Activated CD4-positive, alpha-beta T cell treated with anti-CD3 and anti-CD28 coated beads for 48 hours (primary cell): Measurements from ENCODE around the gene EPN2.

Experiments
- DNase-seq: peaks from one replicate; pipeline ENCODE4 v3.0.0-alpha.2; 2020

EPN2 gene

DNA sequence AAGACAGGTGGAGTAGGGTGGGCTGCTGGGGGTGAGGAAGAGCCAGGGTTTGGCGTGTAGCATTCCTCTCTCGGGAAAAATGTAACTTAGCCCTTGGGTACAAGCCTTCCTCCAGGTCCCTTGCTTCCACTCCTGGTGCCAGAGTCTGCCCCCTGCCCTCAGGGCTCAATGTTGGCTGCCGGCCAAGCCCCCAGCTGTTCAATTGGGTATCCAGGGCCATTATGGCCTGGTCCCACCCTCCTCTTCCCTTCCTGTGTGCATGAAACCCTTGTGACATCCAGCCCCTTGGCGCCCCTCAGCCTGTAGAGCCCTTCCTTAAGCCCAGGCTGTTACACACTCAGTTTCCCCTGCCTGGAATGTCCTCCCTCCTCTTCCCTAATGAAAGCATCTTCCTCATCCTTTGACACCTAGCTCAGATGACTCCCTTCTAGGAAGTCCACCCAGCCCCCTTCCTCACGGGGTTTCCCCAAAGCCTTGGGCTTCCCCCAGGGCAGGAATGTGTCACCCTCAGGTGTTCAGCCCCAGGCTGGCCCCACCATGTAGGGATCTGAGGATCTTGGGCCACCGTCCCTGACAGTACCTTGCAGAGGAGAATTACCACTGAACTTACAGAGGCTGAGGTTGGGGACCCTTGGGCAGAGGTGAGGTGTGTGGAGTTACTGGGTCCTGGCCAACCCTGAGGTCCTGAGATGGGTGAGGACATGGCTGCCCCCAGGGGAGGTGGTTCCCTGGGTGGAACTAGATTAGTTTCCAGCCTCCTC lies 95.4 kb downstream of the EPN2 start:
- peak; percentile 20 for DNase-seq

DNA sequence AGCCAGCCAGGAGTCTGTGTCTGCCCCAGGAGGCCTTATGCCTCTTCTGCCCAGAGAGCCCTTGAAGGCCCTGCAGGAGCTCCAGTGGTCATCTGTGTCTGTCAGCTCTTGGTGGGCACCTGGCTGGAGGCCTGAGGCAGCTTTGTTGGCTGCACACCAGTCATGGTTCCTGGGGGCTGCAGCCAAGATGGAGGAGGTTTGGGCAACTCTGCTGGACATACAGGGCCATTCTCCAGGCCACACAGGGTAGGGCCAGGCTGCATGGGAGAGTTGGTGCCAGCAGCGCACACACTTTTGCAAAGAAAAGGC lies 95.9 kb downstream of the EPN2 start:
- no peak for DNase-seq

DNA sequence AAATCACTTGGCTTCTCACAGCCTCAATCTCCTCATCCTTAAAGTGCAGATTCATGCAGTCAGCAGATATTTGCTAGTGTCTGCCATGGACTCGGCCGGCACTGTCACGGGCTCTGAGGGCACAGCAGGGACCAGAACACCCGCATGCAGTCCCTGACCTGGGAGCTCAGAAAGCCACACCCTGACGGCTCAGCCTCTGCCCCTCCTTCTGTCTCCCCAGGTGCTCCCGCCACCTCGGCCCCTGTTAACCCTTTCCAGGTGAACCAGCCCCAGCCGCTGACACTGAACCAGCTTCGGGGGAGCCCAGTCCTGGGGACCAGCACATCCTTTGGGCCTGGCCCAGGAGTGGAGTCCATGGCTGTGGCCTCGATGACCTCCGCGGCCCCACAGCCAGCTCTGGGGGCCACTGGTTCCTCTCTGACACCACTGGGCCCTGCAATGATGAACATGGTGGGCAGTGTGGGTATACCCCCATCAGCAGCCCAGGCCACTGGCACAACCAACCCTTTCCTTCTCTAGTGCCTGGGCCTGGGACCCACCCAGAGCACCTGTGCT lies 96.6 kb downstream of the EPN2 start:
- no peak for DNase-seq

DNA sequence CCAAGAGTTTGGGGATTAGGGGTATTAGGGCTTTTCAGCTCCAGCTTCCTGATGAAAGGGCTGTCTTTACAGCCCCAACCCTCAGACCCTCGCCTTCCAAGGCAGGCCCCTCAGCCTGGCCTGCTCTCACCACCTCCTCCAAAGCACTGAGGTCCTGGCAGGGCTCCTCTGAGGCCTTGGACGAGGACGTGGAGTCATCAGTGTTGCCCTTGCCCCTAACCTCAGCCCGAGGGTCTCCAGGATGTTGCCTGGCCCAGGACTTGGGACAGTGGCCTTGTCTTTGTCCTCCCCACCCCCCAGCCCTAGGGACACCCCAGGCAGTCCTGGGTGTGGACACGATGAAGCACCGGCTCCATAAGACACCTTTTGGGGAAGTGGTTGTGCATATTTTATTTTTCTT lies 97.2 kb downstream of the EPN2 start:
- no peak for DNase-seq

DNA sequence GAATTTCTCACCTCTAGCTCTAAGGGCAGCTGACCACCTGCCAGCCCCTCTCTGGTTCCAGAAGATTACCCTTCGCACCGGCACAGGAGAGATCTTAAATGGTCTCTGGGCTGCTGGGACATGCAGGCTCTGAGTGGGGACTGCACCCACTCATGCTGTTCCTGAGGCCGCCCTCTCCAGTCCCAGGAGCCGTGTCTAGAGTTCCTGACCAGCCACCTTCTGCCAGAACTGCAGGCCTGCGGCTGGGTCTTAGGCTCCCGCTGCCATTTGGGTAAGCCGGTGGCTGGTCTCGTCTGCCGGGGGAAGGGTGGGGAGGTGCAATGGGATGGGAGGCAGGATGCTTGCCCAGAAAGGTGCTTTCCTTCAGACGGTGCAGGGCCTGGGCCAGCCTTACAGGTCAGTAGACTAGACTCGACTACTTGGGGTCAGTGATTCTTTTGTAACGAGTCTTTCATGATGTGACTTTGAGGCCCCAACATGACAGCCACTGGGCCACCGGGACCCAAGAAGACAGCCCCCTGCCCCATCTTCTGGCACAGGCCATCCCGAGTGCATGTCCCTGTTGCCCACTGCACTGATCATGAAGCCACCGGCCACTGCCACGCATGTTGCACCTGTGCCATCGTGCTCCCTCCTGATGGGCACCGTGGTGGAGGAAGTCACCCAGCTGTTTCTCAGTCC lies 98.9 kb downstream of the EPN2 start:
- no peak for DNase-seq

DNA sequence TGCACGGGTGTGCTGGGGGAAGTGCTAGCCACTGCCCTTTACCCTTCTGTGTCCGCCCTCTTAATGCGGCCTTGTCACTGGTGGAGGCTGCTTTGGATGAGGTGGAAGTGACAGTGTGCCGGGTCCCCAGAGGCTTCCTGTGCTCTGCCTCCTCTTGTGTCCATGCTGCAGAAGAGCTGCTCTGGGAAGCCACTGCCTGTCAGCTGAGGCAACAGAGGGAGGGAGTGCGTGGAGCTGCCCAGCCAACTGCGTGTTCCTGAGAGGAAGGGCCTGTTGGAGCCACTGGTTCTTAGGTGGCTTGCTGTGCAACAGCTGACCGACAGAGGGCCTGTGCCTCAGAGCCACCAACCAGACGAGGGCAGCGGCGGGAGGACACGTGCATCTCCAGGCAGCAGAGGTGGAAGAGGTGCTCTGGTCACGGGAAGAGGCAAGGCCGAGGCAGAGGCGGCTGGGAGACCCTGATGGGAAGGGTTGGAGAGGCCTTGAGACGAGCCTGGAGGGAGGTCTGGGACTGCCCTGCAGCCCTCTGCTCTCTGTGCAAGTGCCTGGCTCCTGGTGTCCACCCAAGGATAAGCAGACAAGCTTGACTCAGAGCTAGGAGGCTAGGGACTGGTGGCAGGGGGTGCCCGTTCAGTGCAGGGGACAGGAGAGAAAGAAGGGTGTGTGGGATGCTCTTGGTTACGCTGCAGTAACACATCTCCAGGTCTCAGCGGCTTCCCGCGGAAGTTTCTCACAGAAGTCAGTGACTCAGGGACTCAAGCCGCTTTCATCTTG lies 100.0 kb downstream of the EPN2 start:
- no peak for DNase-seq

DNA sequence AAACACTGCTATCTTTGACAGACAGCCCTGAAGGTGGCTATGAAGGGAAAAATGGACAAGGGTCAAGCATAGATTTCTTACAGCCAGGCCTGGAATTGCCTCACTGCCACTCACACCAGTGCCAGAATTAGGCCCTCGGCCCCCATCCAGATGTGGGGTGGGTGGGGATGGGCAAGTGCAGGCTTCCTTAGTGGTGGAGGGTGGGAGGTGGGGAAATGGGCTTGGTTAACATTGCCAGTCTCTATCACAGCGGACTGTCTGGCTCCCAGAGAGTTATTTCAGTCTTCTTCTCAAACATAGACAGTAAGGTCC lies 100.5 kb downstream of the EPN2 start:
- DNase-seq: no peak

DNA sequence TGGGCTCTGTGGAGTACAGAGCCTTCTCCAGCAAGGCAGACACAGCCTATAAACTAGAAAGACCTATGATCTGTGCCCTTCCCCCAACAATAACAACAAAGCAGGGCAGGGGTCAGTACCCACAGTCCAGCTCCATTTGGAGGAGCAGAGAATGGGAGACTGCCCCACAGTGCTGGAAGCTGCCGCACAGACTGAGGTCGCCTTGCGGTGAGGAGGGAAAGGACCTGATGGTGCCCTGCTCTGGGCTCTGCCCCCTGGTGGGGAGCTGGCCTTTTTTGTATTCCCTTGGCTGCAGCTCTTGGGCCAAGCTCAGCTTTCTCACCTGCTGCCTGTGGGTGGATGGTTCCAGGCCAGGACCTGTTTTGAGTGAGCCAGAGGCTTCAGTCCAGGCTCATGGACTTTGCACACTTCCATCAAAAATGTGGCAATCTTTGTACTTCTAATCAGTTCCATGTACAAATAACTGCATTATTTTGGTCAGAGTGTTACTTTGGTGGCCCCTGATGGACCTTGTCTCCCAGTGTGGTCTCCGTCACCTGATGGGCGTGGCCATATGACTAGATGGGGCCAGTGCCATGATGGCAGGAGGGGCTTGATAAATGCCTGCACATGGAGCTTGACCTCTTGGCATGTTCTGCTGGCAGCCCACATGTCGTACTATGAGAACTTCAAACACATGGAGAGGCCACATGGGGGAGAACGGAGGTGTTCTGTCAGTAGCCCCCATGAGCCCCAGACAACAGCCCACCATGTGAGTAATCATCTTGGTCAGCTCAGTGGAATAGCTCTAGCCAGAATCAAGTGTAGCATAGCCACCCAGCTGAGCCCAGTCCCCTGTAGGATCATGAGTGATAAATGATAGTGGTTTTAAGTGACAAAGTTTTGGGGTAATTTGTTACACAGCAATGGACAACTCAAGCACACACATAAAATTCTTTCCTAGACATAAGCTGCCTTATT lies 101.1 kb downstream of the EPN2 start:
- DNase-seq: peak; percentile 75

DNA sequence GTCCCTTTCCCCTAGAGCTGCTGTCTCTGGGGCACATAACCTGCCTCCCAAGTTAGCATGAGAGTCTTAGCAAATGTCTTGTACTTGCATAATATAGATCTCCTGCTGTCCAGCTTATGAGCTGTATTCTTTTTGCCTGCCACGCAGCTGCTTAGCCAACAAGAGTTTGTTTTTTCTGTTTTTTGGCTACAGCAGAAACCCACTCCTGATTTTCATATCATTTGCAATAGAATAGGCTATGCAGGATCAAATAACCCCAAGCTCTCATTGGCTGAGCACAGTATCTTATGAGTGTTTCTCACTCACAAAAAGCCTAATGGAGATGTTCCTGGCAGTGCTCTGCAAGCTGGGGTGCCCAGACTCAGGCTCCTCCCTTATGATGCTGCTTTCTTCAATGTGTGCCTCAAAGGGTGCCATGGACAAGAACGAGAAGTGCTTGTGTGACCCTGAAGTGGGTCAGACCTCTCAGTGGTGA lies 102.2 kb downstream of the EPN2 start:
- no peak for DNase-seq

DNA sequence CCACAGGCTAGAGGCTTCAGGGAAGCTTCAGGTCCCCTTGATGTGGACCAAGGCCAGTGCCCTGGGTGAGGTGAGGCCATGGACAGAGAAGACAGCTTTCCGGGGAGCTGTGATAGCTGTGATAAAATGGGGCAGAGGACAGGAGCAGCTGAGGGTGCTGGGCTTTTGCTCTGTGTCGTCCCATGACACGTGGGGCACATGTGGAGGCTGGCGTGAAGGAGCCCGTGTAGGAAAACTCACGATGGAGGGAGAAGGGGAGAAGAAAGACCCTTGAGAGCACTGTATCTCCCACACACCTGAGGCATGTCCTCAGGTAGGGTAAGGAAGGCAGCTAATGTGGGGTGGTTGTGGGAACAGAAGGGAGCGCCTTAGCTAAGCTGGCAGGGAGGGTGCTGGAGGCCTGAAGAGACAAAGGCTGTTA lies 104.1 kb downstream of the EPN2 start:
- no peak for DNase-seq

DNA sequence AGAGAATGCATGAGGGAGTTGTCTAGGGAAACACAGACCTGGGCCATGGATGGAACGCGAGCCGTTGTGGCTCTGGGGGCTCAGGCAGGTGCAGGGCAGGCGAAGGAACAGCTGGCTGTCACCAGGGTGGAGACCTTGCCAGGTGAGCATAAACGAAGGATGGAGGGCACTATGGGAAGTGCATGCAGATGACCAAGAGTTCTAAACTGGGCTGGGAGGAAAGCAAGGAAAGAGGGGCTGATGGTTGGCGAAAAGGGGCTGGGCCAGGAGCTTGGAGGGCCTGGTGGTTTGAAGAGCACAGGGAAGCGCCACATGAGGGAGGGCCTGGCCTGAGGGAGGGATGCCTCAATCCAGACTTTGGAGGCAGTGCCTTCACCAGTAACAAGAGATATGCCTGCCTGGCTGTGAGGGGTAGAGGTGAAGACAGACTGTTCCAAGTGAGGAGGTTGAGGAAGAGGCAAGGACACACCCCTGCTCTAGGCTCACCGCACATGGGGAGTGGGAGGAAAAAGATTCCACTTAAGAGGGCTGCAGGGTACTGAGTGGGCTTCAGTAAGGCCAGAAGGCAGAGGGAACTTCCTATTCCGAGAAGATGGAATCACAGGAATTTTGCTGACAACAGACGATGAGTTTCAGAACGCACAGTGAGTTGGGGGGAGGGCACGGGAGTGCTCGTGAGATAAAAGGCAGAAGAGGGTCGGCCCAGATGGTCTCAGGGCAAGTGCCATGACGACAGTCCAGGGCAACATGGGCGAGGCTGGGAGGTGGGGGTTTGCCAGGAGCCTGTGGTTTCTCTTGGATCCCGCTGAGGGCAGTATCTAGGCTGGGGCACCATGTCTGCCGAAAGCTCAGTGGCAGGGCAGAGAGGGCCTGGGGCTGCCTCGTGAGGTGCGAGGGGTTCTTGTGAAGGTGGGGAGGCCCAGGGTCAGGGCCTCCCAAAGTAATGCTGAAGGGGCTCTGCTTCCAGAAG lies 104.8 kb downstream of the EPN2 start:
- no peak for DNase-seq

DNA sequence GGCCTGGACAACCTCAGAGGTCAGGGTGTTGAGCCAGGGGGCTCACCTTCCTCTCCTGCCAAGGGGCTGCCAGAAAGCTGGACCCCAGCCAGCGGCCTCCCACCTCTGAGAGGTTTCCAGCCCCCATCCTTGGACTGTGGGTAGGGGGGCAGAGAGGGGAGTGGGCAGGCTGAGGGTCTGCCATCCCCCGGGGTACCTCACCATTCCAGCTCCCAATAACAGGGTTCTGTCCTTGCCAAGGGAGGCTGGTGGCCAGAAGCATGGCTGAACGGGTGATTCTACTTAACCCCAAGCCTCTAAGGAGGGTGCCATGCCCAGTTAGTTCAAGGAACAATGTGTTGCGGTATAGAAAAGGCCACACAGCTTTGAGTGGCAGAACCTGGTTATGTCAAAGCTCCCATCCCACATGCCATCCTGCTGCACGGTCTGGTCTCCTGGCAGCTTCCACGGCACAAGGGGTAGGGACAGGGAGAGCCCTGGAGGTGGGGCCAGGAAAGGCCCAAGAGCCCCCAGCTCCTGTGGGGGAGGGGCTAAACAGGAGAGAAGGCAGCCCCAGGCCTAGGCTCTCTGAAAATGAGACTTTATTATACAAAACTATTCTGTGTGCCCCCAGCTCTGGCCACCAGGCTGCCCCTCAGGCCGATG lies 105.6 kb downstream of the EPN2 start:
- no peak for DNase-seq

DNA sequence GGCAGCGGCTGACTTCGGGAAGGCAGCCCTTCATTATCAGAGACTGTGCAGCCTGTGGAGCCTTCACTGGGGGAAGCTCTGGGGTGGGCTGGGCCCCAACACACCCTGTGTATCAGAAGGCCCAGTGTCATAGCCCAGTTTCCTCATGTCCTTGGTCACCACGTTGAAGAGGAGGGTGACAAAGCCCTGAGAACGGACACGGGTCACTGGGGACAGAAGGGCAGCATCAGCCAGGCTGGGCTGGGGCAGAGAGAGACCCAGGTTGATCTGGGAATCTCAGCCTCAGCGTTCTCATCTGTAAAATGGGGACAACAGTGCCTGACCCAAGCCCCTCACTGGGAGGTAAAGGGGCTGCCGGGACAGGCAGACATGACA lies 106.1 kb downstream of the EPN2 start:
- DNase-seq: no peak

DNA sequence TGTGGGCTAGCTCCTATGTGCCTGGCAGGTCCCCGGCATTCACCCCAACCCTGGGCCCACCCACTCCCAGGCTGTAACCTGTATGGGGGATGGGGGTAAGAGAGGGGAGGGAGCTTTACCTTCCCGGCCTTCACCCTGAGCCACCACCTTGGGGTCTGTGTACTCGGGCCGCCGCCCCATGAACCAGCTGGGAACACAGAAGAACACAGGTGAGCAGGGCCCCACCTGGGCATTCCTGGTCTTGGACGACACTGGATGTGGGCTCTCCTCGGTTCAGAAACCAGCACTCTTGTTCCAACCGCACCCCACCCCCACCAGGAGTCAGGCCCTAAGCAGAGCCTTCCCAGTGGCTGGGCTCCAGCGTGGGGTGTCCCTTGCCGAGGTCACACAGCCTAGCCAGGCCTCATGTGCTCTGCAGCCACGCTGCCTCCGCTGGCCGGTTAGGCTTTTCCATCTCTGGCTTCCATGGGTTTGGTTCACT lies 106.5 kb downstream of the EPN2 start:
- DNase-seq: no peak

DNA sequence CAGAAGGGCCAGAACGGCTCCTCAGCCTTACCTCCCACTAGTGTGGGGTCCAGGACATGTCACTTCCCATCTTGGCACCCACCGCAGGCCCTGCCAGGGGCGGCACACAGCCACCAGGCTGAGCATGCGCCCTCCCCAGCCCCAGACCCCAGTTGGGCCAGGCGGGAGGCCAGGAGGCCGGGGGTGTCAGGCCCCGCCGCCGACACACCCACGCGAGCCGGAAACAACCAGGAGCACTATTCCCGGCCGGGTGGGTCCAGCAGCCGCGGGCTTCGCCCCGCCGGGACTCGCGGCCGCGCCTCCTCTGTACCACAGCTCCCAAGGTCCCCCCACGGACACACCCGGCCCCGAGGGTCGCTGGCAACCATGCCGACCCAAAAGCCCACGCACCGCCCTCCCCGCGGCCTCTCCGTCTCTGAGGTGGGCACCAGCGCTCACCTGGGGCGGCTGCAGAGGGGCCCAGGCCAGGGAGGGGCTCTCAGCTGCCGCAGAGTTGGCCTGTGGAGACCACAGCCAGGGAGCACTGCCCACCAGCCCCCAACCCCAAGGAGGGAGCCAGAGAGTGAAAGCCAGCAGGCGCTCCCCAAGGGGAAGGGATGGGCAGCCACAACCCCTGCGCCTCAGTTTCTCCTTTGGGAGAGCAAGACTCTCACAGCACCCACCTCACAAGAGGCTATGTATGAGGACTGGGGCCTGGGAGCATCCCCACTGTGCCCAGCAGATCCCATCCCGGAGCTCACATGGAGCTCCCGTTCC lies 107.3 kb downstream of the EPN2 start:
- DNase-seq: no peak

DNA sequence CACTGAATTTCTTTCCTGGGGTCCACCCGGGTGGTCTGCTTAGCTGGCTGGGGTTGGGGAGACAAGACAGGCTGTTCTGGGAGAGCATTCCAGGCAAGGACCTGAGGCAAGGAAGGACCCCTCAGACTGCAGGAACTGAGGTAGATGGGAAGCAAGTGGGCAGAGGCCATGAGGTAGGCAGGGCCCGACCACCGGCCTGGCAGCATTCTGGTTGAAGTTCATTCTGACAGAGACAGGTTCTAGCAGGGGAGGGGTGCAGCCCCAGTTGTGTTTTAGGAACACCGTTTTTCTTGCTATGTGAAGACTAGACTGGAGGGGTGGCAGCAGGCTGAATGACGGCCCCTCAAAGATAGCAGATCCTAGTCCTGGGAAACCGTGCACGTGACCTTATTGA lies 107.9 kb downstream of the EPN2 start:
- no peak for DNase-seq

DNA sequence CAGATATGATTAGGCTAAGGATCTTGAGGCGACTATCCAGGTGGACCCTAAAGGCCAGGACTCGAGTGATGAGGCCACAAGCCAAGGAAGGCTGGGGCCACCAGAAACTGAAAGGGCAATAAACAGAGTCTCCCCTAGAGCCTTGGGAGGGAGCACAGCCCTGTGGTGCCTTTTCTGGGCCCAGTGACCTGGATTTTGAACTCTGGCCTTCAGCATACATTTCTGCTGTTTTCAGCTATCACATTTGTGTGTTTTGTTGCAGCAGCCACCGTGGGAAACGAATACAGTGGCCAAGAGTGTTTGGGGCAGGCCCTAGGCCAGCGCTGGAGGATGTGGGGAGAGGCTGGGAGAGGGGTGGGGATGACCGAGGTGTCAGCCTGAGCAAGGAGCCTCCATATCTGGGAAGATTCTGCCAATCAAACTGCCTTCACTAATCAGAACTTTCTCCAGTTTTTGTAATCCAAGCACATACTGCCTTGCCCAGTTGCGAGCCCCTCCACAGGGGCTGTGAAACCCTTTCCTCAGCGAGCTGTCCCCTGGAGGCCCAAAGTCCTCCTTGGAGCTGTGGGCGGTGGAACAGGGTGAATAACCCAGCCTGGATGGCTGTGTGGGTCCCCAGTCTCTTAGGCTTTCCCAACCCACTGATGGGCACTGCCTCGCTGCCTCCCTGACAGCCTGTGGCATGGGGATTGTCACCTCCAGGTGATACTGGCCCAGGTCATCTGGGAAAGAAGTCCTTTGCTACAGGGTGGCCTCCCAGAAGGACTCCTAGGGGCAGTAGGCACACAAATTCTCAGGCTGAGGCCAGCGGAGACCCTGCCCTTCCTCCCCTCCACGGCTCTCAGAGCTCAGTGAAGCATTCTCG lies 108.6 kb downstream of the EPN2 start:
- no peak for DNase-seq

DNA sequence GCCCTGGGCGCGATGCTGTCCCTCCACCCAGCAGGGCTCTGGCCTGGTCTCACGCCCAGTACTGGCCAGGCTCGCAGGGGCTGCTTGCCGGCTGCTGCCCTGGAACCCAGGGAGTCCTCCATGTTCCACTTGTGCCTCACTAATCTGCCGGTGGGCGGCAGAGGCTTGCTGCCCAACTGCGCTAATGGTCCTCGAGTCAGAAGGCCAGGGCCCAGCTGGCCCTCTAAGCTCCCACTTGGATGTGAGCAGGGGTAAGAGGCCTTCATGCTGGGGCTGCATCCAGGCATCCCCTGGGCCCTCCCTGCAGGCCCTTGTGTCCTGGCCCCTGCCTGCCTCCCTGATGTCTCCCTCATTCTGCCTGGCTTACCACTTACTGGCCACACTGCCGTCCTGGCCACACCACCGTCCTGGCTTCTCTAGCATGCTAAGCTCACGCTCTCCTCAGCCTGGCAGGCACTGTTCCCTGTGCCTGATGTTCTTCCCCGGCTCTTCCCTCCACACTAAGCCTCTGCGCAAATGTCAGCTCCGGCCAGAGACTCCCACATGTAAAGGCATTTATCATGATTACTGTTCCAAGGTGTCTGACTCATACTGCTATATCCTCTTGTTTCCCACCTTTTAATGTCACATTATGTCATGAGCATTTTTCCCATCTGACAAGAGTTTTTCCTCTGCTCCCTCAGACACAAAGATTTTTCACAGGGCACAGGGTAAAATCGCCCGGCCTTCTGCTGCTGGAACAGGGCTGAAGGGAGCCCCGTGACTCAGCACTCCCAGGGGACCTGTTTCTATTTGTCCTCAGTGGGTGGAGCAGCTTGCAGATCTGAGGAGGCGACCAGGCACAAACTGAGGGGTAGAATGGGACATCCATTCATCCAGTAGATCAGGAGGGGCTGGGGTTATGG lies 109.4 kb downstream of the EPN2 start:
- DNase-seq: no peak
